Ecto neural progenitor cell (in vitro differentiated cells): ENCODE data around the gene RHNO1.

Source experiments
- DNase-seq: peaks from one replicate; pipeline ENCODE4 v3.0.0-alpha.2; 2018; ENCODE audit warnings: low spot score

Gene RHNO1

DNA sequence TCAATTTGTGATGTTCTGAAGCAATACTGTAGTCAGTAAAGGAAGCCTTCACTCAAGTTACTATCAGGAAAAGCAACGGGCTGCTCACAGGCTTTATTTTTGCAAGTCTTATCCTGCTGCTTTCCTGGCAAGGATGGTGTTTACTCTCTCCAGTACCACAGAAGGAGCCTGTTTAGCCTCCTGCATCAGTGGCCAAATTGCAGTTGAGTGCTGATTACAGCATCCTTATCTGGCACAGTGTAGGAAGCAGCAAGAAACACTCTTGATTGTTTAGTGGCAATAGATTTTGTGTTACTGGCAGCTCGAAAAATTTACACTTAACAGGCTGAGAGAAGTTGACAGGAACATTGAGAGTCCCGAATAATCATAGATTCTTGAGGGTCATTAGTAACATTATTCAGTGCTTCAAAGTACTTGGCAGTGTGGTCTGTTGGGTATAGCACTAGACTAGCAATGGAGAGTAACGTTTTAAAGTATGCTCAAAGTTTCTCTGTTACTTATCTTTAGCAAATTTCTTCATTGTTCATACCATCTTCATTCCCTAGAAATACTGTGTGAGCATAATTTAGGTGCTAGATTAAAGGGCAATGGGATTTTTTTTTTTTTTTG is 25.4 kb downstream of the RHNO1 start:
- no peak for DNase-seq

DNA sequence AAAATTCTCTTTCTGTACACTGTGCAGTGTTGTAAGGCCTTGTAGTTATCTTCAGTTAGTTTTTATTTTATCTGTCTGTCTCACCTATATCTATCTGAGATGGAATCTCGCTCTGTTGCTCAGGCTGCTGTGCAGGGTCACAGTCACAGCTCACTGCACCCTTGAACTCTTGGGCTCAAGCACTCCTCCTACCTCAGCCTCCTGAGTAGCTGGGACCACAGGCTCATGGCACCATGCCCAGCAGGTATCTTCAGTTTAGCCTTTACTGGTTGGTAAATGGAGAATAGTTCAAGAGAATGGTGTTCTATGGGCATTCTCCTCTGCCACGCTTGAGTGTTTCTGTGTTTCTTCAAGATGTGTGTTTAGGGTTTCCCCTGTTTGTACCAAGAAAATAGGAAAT is 27.2 kb downstream of the RHNO1 start:
- DNase-seq = no peak

DNA sequence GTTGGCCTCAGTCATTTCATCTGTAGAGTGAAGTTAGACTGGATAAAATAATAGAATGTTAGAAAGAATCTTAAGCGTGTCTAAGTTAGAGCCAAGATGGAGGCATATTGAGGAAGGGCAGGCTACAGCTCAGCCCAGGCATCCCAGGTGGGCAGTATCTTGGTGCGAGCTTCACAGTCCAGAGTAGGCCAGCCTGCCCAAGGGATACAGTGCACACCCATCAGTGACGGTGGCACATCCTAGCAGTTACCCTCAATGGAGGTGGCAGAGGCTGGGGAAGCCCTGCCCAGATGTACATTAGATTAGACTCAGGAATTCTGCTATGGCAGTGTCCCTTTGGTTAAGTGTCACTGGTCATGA is 35.2 kb downstream of the RHNO1 start:
- no peak for DNase-seq

DNA sequence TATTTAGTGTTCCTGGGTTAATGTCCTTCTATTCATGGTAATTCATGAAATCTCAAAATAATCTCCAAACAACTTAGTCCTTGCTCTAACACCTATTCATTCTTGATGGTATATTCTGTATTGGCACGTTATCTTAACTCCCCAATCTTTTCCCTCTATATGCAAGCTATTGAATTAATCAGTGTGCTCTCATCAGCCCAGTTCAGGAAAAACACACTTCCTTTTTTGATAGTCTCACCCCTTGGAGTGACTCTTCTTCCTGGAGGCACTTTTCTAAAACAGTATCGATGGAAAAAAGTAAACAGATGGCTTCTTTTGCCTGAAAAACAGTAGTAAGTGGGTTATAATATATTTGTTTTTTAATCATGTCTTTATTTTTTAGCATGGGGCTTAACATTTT is 42.2 kb downstream of the RHNO1 start:
- DNase-seq = no peak

DNA sequence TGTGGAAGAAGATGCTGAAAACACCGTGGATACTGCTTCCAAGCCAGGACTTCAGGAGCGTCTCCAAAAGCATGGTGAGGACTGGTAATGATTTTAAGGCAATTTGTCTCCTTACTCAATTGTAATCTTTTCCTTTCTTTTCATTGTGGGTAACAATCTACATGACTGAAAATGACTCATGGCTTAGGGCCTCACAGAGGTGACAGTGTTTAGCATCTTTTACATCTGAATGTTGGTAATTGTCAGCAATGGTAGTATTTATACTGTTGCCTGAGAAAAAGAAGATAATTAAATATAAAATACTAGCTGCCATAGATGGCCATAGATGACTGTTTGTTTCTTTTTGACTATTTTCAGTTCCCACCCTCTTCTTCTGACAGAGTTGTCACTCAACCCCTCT is 45.3 kb downstream of the RHNO1 start:
- no peak for DNase-seq

DNA sequence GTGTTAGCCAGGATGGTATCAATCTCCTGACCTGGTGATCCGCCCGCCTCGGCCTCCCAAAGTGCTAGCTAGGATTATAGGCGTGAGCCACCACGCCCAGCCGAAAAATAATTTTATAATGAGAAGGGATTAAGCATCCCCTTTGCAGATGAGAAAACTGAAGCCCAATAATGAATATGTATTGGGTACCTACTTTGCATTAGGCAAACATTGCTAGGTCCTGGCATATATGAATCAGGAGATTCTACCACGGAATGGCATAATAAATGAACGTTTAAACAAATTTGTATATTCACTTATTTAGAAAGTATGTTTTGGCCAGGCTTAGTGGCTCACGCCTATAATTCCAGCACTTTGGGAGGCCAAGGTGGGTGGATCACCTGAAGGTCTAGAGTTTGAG is 46.0 kb downstream of the RHNO1 start:
- DNase-seq = no peak

DNA sequence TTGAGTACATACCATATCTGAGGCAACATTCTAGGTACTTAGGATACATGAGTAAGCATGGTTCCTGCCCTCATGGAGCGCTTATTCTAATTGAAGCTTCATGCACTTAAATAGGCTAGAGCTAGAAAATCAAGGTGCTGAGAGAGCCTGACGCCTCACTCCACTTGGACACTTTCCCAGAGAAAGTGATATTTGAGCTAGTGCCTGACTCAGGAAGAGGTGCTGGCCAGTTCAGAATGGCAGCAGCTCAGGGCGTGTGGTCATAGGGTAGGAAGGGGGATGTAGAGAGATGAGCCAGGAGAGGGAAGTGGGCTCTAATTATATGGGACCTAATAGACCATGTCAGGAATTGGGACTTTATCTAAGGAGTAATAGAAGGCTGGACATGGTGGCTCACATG is 47.0 kb downstream of the RHNO1 start:
- no peak for DNase-seq

DNA sequence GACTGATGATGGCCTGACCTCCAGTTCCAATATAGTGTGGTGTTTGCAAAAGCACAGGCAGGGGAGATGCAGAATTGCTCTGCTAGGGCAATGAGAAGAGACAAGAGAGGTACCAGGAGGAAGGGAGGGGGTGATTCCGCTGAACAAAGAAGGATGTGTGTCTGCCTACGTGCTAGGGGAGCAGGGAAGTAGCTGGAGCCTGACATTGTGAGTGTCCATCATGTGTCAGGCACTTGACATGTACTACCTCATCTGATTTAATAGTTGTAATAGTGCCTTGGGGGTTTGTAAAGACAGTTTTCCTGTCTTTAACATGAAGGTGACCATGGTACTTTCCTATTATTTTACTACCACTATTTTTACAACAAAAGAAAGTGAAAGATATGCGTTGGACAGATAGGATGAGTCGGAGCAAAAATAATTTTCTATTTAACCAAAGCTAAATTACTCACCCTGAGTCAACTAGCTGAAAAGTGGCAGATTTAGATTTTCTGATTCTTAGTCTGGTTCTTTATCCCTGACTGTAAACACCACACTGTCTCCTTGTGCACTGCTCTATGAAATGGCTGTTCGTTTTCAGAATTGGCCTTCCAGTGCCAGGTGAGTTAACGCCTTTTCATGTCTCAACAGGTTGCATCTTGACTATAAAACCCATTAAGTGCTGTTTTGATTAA is 48.4 kb downstream of the RHNO1 start:
- DNase-seq = no peak

DNA sequence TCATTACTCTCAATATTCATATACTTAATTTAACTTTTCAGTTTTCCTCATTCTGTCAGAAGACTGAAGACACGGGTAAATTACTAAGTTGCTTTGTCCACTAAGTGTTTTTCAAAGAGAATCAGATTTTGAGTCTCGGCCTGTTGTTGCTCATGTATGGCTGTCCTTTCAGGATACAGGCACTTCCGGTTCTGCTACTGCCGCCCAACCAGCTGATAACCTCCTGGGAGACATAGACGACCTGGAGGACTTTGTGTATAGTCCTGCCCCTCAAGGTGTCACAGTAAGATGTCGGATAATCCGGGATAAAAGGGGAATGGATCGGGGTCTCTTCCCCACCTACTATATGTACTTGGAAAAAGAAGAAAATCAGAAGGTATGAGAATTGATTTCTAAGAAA is 53.8 kb downstream of the RHNO1 start:
- DNase-seq = no peak

DNA sequence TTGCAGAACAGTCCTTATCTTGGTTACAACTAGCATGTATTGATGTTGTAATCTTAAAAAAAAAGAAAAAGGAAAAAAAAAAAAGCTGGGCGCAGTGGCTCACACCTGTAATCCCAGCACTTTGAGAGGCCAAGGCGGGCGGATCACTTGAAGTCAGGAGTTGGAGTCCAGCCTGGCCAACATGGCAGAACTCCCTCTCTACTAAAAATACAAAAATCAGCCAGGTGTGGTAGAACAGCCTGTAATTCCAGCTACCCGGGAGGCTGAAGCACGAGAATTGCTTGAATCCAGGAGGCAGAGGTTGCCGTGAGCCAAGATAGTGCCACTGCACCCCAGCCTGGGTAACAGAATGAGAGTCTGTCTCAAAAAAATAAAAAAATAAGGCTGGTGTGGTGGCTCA is 56.6 kb downstream of the RHNO1 start:
- DNase-seq = no peak

DNA sequence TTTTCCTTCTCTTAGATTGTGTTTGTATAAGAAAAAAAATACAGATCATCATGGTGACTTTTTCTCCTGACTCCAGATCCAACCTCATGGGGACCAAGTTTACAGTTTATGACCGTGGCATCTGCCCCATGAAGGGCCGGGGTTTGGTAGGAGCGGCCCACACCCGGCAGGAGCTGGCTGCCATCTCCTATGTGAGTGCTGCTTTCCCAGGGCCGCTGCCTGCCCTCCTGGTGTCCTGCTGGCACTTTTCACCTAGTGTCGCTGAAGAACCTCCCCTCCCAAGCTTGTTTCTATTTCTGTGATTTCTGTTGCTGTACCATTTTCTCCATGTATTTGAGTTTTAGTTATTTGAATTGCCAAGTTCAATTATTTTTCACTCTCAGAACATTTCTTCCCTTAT is 57.3 kb downstream of the RHNO1 start:
- DNase-seq = no peak

DNA sequence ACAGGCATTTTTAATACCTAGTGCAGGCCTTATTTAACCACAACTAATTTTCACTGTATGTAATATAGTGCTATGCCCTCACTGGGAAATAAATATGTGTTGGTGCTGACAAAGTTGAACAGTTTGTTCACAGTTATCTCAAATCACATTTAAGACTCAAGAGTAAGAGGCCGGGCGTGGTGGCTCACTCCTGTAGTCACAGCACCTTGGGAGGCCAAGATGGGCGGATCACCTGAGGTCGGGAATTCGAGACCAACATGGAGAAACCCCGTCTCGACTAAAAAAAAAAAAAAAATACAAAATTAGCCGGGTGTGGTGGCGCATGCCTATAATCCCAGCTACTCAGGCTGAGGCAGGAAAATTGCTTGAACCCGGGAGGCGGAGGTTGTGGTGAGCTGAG is 59.3 kb downstream of the RHNO1 start:
- no peak for DNase-seq

DNA sequence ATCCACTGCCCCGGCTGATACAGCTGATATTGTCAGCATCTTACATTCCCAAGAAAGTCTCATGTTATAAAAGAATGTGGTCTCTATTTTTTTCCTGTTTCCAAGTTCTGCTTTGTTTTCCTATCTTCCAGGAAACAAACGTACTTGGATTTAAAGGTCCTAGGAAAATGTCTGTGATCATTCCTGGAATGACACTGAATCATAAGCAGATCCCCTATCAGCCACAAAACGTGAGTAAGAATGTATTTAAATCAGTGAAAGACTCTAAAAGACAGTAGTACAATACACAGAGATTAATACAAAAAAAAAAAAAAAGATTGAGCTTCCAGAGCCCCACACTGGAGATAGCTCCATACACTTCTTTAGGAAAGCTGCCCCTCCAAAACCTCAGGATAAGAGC is 60.5 kb downstream of the RHNO1 start:
- DNase-seq = no peak
